Measurements from ENCODE around the gene OR2H2. TPM values are rescaled to one million over a fixed set of nuclear protein-coding genes. Genes with fewer than 3 reads are reported as not detected.

OR2H2 gene
- total and polyA plus RNA-seq, 2 donors: under 0.01 TPM; not detected in 1

GRCh38 chr6:29602564-29603361, 17.8 kb downstream of the OR2H2 start:
- Histone ChIP-seq H3K9me3 (ENCODE audit: control insufficient read depth in 2 of 2, insufficient read depth in 1 of 2, low read length in 1 of 2) (no peaks in the 10 kb centered on the region), H3K4me3 (ENCODE audit: low read length in 2 of 2) (no peak overlapping the region), H3K36me3 (ENCODE audit: control insufficient read depth in 2 of 2, insufficient read depth in 2 of 2, low read length in 1 of 2) (no peaks in the 10 kb centered on the region), H3K4me1 (ENCODE audit: control insufficient read depth in 2 of 2, insufficient read depth in 2 of 2, low read length in 2 of 2) (no peaks in the 10 kb centered on the region), H3K27me3 (ENCODE audit: control insufficient read depth in 2 of 2, insufficient read depth in 1 of 2, low read length in 1 of 2) (no peaks in the 10 kb centered on the region), H3K27ac (ENCODE audit: low read depth in 1 of 2, low read length in 1 of 2) (no peak overlapping the region)
- 92% methylated on average over 12 of the region's 12 CpGs for WGBS
- peak in 2 of 9 donors; percentile 3 to 8 for DNase-seq (ENCODE audit: low read depth in 6 of 9, low spot score in 9 of 9)

GRCh38 chr6:29603456-29603855, 18.5 kb downstream of the OR2H2 start:
- WGBS: 95% methylated on average over 11 of the region's 11 CpGs
- DNase-seq (ENCODE audit: low read depth in 6 of 9, low spot score in 9 of 9): no peak
- Histone ChIP-seq H3K27ac (ENCODE audit: low read depth in 1 of 2, low read length in 1 of 2) (no peak overlapping the region), H3K27me3 (ENCODE audit: control insufficient read depth in 2 of 2, insufficient read depth in 1 of 2, low read length in 1 of 2) (no peaks in the 10 kb centered on the region), H3K4me1 (ENCODE audit: control insufficient read depth in 2 of 2, insufficient read depth in 2 of 2, low read length in 2 of 2) (no peaks in the 10 kb centered on the region), H3K4me3 (ENCODE audit: low read length in 2 of 2) (no peak overlapping the region), H3K9me3 (ENCODE audit: control insufficient read depth in 2 of 2, insufficient read depth in 1 of 2, low read length in 1 of 2) (no peaks in the 10 kb centered on the region), H3K36me3 (ENCODE audit: control insufficient read depth in 2 of 2, insufficient read depth in 2 of 2, low read length in 1 of 2) (no peaks in the 10 kb centered on the region)

- no peak for DNase-seq (ENCODE audit: low read depth in 6 of 9, low spot score in 9 of 9)
- Histone ChIP-seq H3K4me3 (ENCODE audit: low read length in 2 of 2) (no peak overlapping the region), H3K27me3 (ENCODE audit: control insufficient read depth in 2 of 2, insufficient read depth in 1 of 2, low read length in 1 of 2) (no peaks in the 10 kb centered on the region), H3K36me3 (ENCODE audit: control insufficient read depth in 2 of 2, insufficient read depth in 2 of 2, low read length in 1 of 2) (no peaks in the 10 kb centered on the region), H3K9me3 (ENCODE audit: control insufficient read depth in 2 of 2, insufficient read depth in 1 of 2, low read length in 1 of 2) (no peaks in the 10 kb centered on the region), H3K27ac (ENCODE audit: low read depth in 1 of 2, low read length in 1 of 2) (no peak overlapping the region), H3K4me1 (ENCODE audit: control insufficient read depth in 2 of 2, insufficient read depth in 2 of 2, low read length in 2 of 2) (no peaks in the 10 kb centered on the region)
- WGBS: 99% methylated on average over 2 of the region's 2 CpGs
These were observed 19.0 kb downstream of the OR2H2 start for GRCh38 chr6:29603930-29604329.

GRCh38 chr6:29608131-29608530, 23.2 kb downstream of the OR2H2 start:
- H3K4me1 ChIP-seq (ENCODE audit: control insufficient read depth in 2 of 2, insufficient read depth in 2 of 2, low read length in 2 of 2): no peaks in the 10 kb centered on the region
- H3K27ac ChIP-seq (ENCODE audit: low read depth in 1 of 2, low read length in 1 of 2): no peak overlapping the region
- peaks cover 0 to 3% of the 10 kb centered on the region in 2 donors for H3K36me3 ChIP-seq (ENCODE audit: control insufficient read depth in 2 of 2, insufficient read depth in 2 of 2, low read length in 1 of 2)
- no peak for DNase-seq (ENCODE audit: low read depth in 6 of 9, low spot score in 9 of 9)
- no peak overlapping the region for H3K4me3 ChIP-seq (ENCODE audit: low read length in 2 of 2)
- H3K9me3 ChIP-seq (ENCODE audit: control insufficient read depth in 2 of 2, insufficient read depth in 1 of 2, low read length in 1 of 2): no peaks in the 10 kb centered on the region
- H3K27me3 ChIP-seq (ENCODE audit: control insufficient read depth in 2 of 2, insufficient read depth in 1 of 2, low read length in 1 of 2): no peaks in the 10 kb centered on the region

- no peaks in the 10 kb centered on the region for H3K9me3 ChIP-seq (ENCODE audit: control insufficient read depth in 2 of 2, insufficient read depth in 1 of 2, low read length in 1 of 2)
- H3K27ac ChIP-seq (ENCODE audit: low read depth in 1 of 2, low read length in 1 of 2): no peak overlapping the region
- WGBS: 98% methylated on average over 4 of the region's 4 CpGs
- H3K36me3 ChIP-seq (ENCODE audit: control insufficient read depth in 2 of 2, insufficient read depth in 2 of 2, low read length in 1 of 2): peaks cover 0 to 3% of the 10 kb centered on the region in 2 donors
- H3K4me1 ChIP-seq (ENCODE audit: control insufficient read depth in 2 of 2, insufficient read depth in 2 of 2, low read length in 2 of 2): no peaks in the 10 kb centered on the region
- no peak overlapping the region for H3K4me3 ChIP-seq (ENCODE audit: low read length in 2 of 2)
- DNase-seq (ENCODE audit: low read depth in 6 of 9, low spot score in 9 of 9): no peak
- no peaks in the 10 kb centered on the region for H3K27me3 ChIP-seq (ENCODE audit: control insufficient read depth in 2 of 2, insufficient read depth in 1 of 2, low read length in 1 of 2)
These were observed 25.6 kb downstream of the OR2H2 start for GRCh38 chr6:29610540-29610939.

- H3K27ac ChIP-seq (ENCODE audit: low read depth in 1 of 2, low read length in 1 of 2): no peak overlapping the region
- WGBS: 95% methylated on average over 4 of the region's 4 CpGs
- H3K36me3 ChIP-seq (ENCODE audit: control insufficient read depth in 2 of 2, insufficient read depth in 2 of 2, low read length in 1 of 2): peaks cover 0 to 3% of the 10 kb centered on the region in 2 donors
- no peak for DNase-seq (ENCODE audit: low read depth in 6 of 9, low spot score in 9 of 9)
- H3K4me1 ChIP-seq (ENCODE audit: control insufficient read depth in 2 of 2, insufficient read depth in 2 of 2, low read length in 2 of 2): no peaks in the 10 kb centered on the region
- no peaks in the 10 kb centered on the region for H3K27me3 ChIP-seq (ENCODE audit: control insufficient read depth in 2 of 2, insufficient read depth in 1 of 2, low read length in 1 of 2)
- no peak overlapping the region for H3K4me3 ChIP-seq (ENCODE audit: low read length in 2 of 2)
- H3K9me3 ChIP-seq (ENCODE audit: control insufficient read depth in 2 of 2, insufficient read depth in 1 of 2, low read length in 1 of 2): no peaks in the 10 kb centered on the region
These were observed 26.5 kb downstream of the OR2H2 start for GRCh38 chr6:29611426-29611825.

GRCh38 chr6:29617782-29618554, 33.0 kb downstream of the OR2H2 start:
- H3K9me3 ChIP-seq (ENCODE audit: control insufficient read depth in 2 of 2, insufficient read depth in 1 of 2, low read length in 1 of 2): no peaks in the 10 kb centered on the region
- no peaks in the 10 kb centered on the region for H3K36me3 ChIP-seq (ENCODE audit: control insufficient read depth in 2 of 2, insufficient read depth in 2 of 2, low read length in 1 of 2)
- no peak overlapping the region for H3K27ac ChIP-seq (ENCODE audit: low read depth in 1 of 2, low read length in 1 of 2)
- DNase-seq (ENCODE audit: low read depth in 6 of 9, low spot score in 9 of 9): no peak
- no peaks in the 10 kb centered on the region for H3K4me1 ChIP-seq (ENCODE audit: control insufficient read depth in 2 of 2, insufficient read depth in 2 of 2, low read length in 2 of 2)
- WGBS: 97% methylated on average over 8 of the region's 8 CpGs
- no peaks in the 10 kb centered on the region for H3K27me3 ChIP-seq (ENCODE audit: control insufficient read depth in 2 of 2, insufficient read depth in 1 of 2, low read length in 1 of 2)
- no peak overlapping the region for H3K4me3 ChIP-seq (ENCODE audit: low read length in 2 of 2)

- 95% methylated on average over 1 of the region's 1 CpG for WGBS
- H3K4me3 ChIP-seq (ENCODE audit: low read length in 2 of 2): no peak overlapping the region
- DNase-seq (ENCODE audit: low read depth in 6 of 9, low spot score in 9 of 9): no peak
- peaks cover 0 to 15% of the 10 kb centered on the region in 2 donors for H3K27me3 ChIP-seq (ENCODE audit: control insufficient read depth in 2 of 2, insufficient read depth in 1 of 2, low read length in 1 of 2)
- H3K27ac ChIP-seq (ENCODE audit: low read depth in 1 of 2, low read length in 1 of 2): no peak overlapping the region
- no peaks in the 10 kb centered on the region for H3K9me3 ChIP-seq (ENCODE audit: control insufficient read depth in 2 of 2, insufficient read depth in 1 of 2, low read length in 1 of 2)
- H3K4me1 ChIP-seq (ENCODE audit: control insufficient read depth in 2 of 2, insufficient read depth in 2 of 2, low read length in 2 of 2): no peaks in the 10 kb centered on the region
- H3K36me3 ChIP-seq (ENCODE audit: control insufficient read depth in 2 of 2, insufficient read depth in 2 of 2, low read length in 1 of 2): no peaks in the 10 kb centered on the region
These were observed 34.7 kb downstream of the OR2H2 start for GRCh38 chr6:29619578-29620160.

GRCh38 chr6:29620630-29621029, 35.7 kb downstream of the OR2H2 start:
- Histone ChIP-seq H3K9me3 (ENCODE audit: control insufficient read depth in 2 of 2, insufficient read depth in 1 of 2, low read length in 1 of 2) (no peaks in the 10 kb centered on the region), H3K36me3 (ENCODE audit: control insufficient read depth in 2 of 2, insufficient read depth in 2 of 2, low read length in 1 of 2) (no peaks in the 10 kb centered on the region), H3K4me1 (ENCODE audit: control insufficient read depth in 2 of 2, insufficient read depth in 2 of 2, low read length in 2 of 2) (no peaks in the 10 kb centered on the region), H3K4me3 (ENCODE audit: low read length in 2 of 2) (no peak overlapping the region), H3K27ac (ENCODE audit: low read depth in 1 of 2, low read length in 1 of 2) (no peak overlapping the region), H3K27me3 (ENCODE audit: control insufficient read depth in 2 of 2, insufficient read depth in 1 of 2, low read length in 1 of 2) (peaks cover 2 to 25% of the 10 kb centered on the region in 2 donors)
- DNase-seq (ENCODE audit: low read depth in 6 of 9, low spot score in 9 of 9): no peak
- WGBS: 88% methylated on average over 4 of the region's 4 CpGs

All from thymus (tissue), 11 donors.